HG03280 (cell line): ENCODE results near the gene IL2RA.
"Not testable (repeated sequence)": the region's sequence is repeated elsewhere in the genome, so short reads cannot be mapped to it uniquely, and the experiment has no call there.

ENCODE experiments used
- ATAC-seq: cut with Tn5 transposase; IDR thresholded peaks from one replicate; pipeline ENCODE4 v1.9.1; 2021; ENCODE audit warnings: mild to moderate bottlenecking, moderate library complexity; ENCODE audit not compliant: unreplicated experiment

The IL2RA gene

GRCh38 chr10:6018422-6018821 lies 43.7 kb downstream of the IL2RA start:
- ATAC-seq: no peak

- no peak for ATAC-seq
Measured at GRCh38 chr10:6017781-6018354, 44.3 kb downstream of the IL2RA start.

GRCh38 chr10:6014241-6014761 lies 47.9 kb downstream of the IL2RA start:
- ATAC-seq: peak; percentile 48

- no peak for ATAC-seq
Measured at GRCh38 chr10:6013413-6014192, 48.6 kb downstream of the IL2RA start.

GRCh38 chr10:6012121-6012905 lies 49.9 kb downstream of the IL2RA start:
- ATAC-seq: no peak

GRCh38 chr10:6011558-6011957 lies 50.6 kb downstream of the IL2RA start:
- no peak for ATAC-seq

GRCh38 chr10:6010569-6010968 lies 51.6 kb downstream of the IL2RA start:
- ATAC-seq: no peak

GRCh38 chr10:6009961-6010360 lies 52.2 kb downstream of the IL2RA start:
- ATAC-seq: no peak

- no peak for ATAC-seq
Measured at GRCh38 chr10:6009150-6009549, 53.0 kb downstream of the IL2RA start.

- ATAC-seq: no peak
Measured at GRCh38 chr10:6008497-6009142, 53.5 kb downstream of the IL2RA start.

- no peak for ATAC-seq
Measured at GRCh38 chr10:6006991-6007390, 55.2 kb downstream of the IL2RA start.

- ATAC-seq: no peak
Measured at GRCh38 chr10:6006546-6006945, 55.6 kb downstream of the IL2RA start.

GRCh38 chr10:6005856-6006395 lies 56.2 kb downstream of the IL2RA start:
- ATAC-seq: no peak

GRCh38 chr10:6005161-6005804 lies 56.9 kb downstream of the IL2RA start:
- ATAC-seq: not testable (repeated sequence)

GRCh38 chr10:6002809-6003510 lies 59.2 kb downstream of the IL2RA start:
- peak; percentile 57 for ATAC-seq

GRCh38 chr10:5999440-6000165 lies 62.6 kb downstream of the IL2RA start:
- ATAC-seq: no peak

- no peak for ATAC-seq
Measured at GRCh38 chr10:5996696-5997095, 65.5 kb downstream of the IL2RA start.

GRCh38 chr10:5992398-5992797 lies 69.8 kb downstream of the IL2RA start:
- ATAC-seq: no peak

GRCh38 chr10:5991708-5992107 lies 70.5 kb downstream of the IL2RA start:
- no peak for ATAC-seq
